MM.1S (cell line): ENCODE data around the gene IMMP2L.
A peak's percentile ranks its signal among the peaks of the same experiment; 100 is the strongest.

ENCODE experiments used
- DNase-seq: peaks from one replicate; pipeline ENCODE4 v3.0.0-alpha.2; 2015
- H2AFZ ChIP-seq: fragments of 300-600 bp; sonication (generic); 2 replicates; pipeline ENCODE4 v1.6.0; 2016; ENCODE audit warnings: antibody characterized with exemption, low read length
- H3F3A ChIP-seq: fragments of 300-600 bp; sonication (generic); 2 replicates; pipeline ENCODE4 v1.6.1; 2016; ENCODE audit warnings: mild to moderate bottlenecking, antibody characterized with exemption, low read length, moderate library complexity, mixed read lengths; ENCODE audit not compliant: insufficient read depth
- H3K27ac ChIP-seq: fragments of 300-600 bp; sonication (generic); 2 replicates; pipeline ENCODE4 v1.5.1; 2016; ENCODE audit warnings: mild to moderate bottlenecking, low read length
- H3K27me3 ChIP-seq: fragments of 300-600 bp; sonication (generic); replicated peaks from 2 replicates; pipeline ENCODE4 v1.6.0; 2016; ENCODE audit warnings: low read length; ENCODE audit not compliant: insufficient read depth
- H3K36me3 ChIP-seq: fragments of 300-600 bp; sonication (generic); replicated peaks from 2 replicates; pipeline ENCODE4 v1.6.1; 2016; ENCODE audit warnings: mild to moderate bottlenecking, low read length, mixed read lengths; ENCODE audit not compliant: insufficient read depth
- H3K4me1 ChIP-seq: fragments of 300-600 bp; sonication (generic); 2 replicates; pipeline ENCODE4 v1.6.1; 2016; ENCODE audit warnings: low read length, mixed read lengths
- H3K4me2 ChIP-seq: fragments of 300-600 bp; sonication (generic); 2 replicates; pipeline ENCODE4 v1.6.0; 2016; ENCODE audit warnings: low read depth, low read length
- H3K4me3 ChIP-seq: fragments of 300-600 bp; sonication (generic); 2 replicates; pipeline ENCODE4 v1.5.1; 2016; ENCODE audit warnings: low read length, mixed read lengths
- H3K79me2 ChIP-seq: fragments of 300-600 bp; sonication (generic); 2 replicates; pipeline ENCODE4 v1.6.1; 2016; ENCODE audit warnings: mixed run types, low read length, mixed read lengths
- H3K9ac ChIP-seq: fragments of 300-600 bp; sonication (generic); 2 replicates; pipeline ENCODE4 v1.6.1; 2016; ENCODE audit warnings: low read length, mixed read lengths
- H3K9me2 ChIP-seq: fragments of 300-600 bp; sonication (generic); replicated peaks from 2 replicates; pipeline ENCODE4 v1.6.1; 2016; ENCODE audit warnings: mild to moderate bottlenecking, low read length, mixed read lengths; ENCODE audit not compliant: insufficient read depth
- H3K9me3 ChIP-seq: fragments of 300-600 bp; sonication (generic); replicated peaks from 2 replicates; pipeline ENCODE4 v1.6.1; 2016; ENCODE audit warnings: mild to moderate bottlenecking, low read length, mixed read lengths; ENCODE audit not compliant: insufficient read depth
- H4K20me1 ChIP-seq: fragments of 300-600 bp; sonication (generic); 2 replicates; pipeline ENCODE4 v1.6.1; 2016; ENCODE audit warnings: mild to moderate bottlenecking, low read length, moderate library complexity, mixed read lengths; ENCODE audit not compliant: insufficient read depth
- CTCF ChIP-seq: fragments of 300-600 bp; sonication (generic); IDR thresholded peaks from 2 replicates; pipeline ENCODE4 v1.5.1; 2016; ENCODE audit warnings: antibody characterized with exemption, low read length, mixed read lengths
- EZH2 ChIP-seq: fragments of 300-600 bp; sonication (generic); optimal IDR thresholded peaks from 2 replicates; pipeline ENCODE3; 2017; ENCODE audit warnings: low read depth, mild to moderate bottlenecking, antibody characterized with exemption, low read length, mixed read lengths
- EZH2phosphoT487 ChIP-seq: fragments of 300-600 bp; sonication (generic); IDR thresholded peaks from 2 replicates; pipeline ENCODE4 v1.6.1; 2018; ENCODE audit warnings: antibody characterized with exemption, low read length

The IMMP2L gene

DNA sequence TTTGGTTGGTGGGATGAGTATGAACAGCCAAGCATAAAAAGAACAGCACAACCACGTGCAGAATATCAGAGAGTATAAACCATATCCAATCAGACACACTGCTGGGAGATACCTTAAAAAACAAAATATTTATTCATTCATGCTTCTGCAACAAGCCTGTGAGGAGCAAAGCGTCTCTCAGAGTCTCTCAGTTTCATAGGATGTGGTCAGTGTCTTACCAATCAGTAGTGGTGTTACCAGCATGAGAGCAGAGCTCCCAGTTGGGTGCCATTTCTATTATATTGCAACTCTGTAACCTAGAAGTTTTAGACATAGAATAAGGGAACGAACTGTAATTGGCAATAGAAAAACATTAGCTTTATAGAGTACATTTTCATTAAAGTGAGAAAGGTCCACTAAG lies 917.2 kb downstream of the IMMP2L start:
- Histone ChIP-seq H3K9ac (no peak overlapping the region), H2AFZ (no peak overlapping the region), H3K79me2 (no peaks in the 10 kb centered on the region), H3K4me1 (peaks cover 15% of the 10 kb centered on the region), H3K9me3 (no peaks in the 10 kb centered on the region), H4K20me1 (no peaks in the 10 kb centered on the region), H3K4me2 (peak overlapping the region; percentile 5), H3K27me3 (no peaks in the 10 kb centered on the region), H3K9me2 (no peaks in the 10 kb centered on the region), H3K4me3 (no peak overlapping the region), H3F3A (0 out of 2 replicates have a peak, but pooled peaks cover 3% of the 10 kb centered on the region), H3K36me3 (no peaks in the 10 kb centered on the region), H3K27ac (no peak overlapping the region)
- peak; percentile 92 for DNase-seq
- TF ChIP-seq CTCF = no peak
- TF ChIP-seq EZH2phosphoT487 = no peak
- no peak for TF ChIP-seq EZH2

DNA sequence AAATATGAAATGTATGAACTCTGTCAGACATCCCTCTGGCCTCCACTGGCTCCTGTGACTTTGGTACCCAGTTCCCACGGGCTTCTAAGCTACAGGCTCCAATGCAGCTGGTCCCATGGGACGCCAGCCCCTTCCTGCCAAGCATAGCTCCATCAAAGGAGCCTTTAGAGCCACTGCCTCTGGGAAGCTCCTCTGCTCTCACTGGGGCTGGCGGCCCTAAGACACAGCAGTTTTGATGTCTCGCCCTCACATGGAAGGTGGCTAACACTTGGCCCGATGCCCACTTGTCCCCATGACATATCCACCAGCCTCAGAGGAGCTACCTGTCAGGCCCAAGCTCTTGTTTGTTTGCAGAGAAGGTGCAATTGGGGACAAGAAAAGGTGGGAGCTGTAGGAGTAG lies 925.0 kb downstream of the IMMP2L start:
- H3K4me2 ChIP-seq = no peak overlapping the region
- no peak overlapping the region for H3K27ac ChIP-seq
- no peaks in the 10 kb centered on the region for H3K27me3 ChIP-seq
- H3K79me2 ChIP-seq = no peaks in the 10 kb centered on the region
- no peak overlapping the region for H2AFZ ChIP-seq
- no peak overlapping the region for H3K9ac ChIP-seq
- H4K20me1 ChIP-seq = no peaks in the 10 kb centered on the region
- DNase-seq = no peak
- no peaks in the 10 kb centered on the region for H3K36me3 ChIP-seq
- H3K4me1 ChIP-seq = peaks cover 9% of the 10 kb centered on the region
- H3K9me3 ChIP-seq = no peaks in the 10 kb centered on the region
- no peak for TF ChIP-seq CTCF
- H3K4me3 ChIP-seq = no peak overlapping the region
- H3K9me2 ChIP-seq = no peaks in the 10 kb centered on the region
- no peaks in the 10 kb centered on the region for H3F3A ChIP-seq

- peak; percentile 69 for DNase-seq
- Histone ChIP-seq H3K4me2 (peak overlapping the region; percentile 32; the same call in 1 of the 2 replicates), H2AFZ (peak overlapping the region; percentile 7; the same call in 1 of the 2 replicates), H3K79me2 (no peaks in the 10 kb centered on the region), H3K4me1 (peaks cover 9% of the 10 kb centered on the region), H4K20me1 (no peaks in the 10 kb centered on the region), H3K9me3 (no peaks in the 10 kb centered on the region), H3K4me3 (no peak overlapping the region), H3K27me3 (no peaks in the 10 kb centered on the region), H3K27ac (no peak overlapping the region), H3K36me3 (no peaks in the 10 kb centered on the region), H3F3A (no peaks in the 10 kb centered on the region), H3K9ac (no peak overlapping the region), H3K9me2 (no peaks in the 10 kb centered on the region)
- TF ChIP-seq CTCF = no peak
- TF ChIP-seq EZH2 = no peak
- no peak for TF ChIP-seq EZH2phosphoT487
Measured at GRCh38 chr7:110633313-110633712, 929.0 kb downstream of the IMMP2L start.
